Activated gamma-delta T cell treated with anti-CD3 and anti-CD28 coated beads, Interleukin-2, amount 50 U/mL, for 16 hours (primary cell): ENCODE data around the gene RHCG.

Experiments used
- DNase-seq: peaks from one replicate; pipeline ENCODE4 v3.0.0-alpha.2; 2020; ENCODE audit warnings: low read depth

The RHCG gene

GRCh38 chr15:89496155-89497098 lies at the start of gene RHCG:
RHCG (minus strand) TSS chr15:89496583; CDS start chr15:89496544, 39 bp downstream.
- DNase-seq, result no peak

GRCh38 chr15:89543389-89543788 lies 47.0 kb upstream of the RHCG start:
- no peak for DNase-seq

- no peak for DNase-seq
These were observed 46.0 kb upstream of the RHCG start for GRCh38 chr15:89542369-89542768.

GRCh38 chr15:89539027-89539426 lies 42.6 kb upstream of the RHCG start:
- DNase-seq, result no peak

- no peak for DNase-seq
These were observed 37.6 kb upstream of the RHCG start for GRCh38 chr15:89533861-89534544.

- DNase-seq, result no peak
These were observed 35.6 kb upstream of the RHCG start for GRCh38 chr15:89531796-89532537.

- DNase-seq, result no peak
These were observed 34.6 kb upstream of the RHCG start for GRCh38 chr15:89530976-89531375.

- DNase-seq, result no peak
These were observed 32.5 kb upstream of the RHCG start for GRCh38 chr15:89528757-89529352.

- DNase-seq, result no peak
These were observed 30.4 kb upstream of the RHCG start for GRCh38 chr15:89526601-89527441.

GRCh38 chr15:89526181-89526580 lies 29.8 kb upstream of the RHCG start:
- no peak for DNase-seq

- no peak for DNase-seq
These were observed 27.8 kb upstream of the RHCG start for GRCh38 chr15:89524184-89524583.

- DNase-seq, result no peak
These were observed 26.7 kb upstream of the RHCG start for GRCh38 chr15:89523101-89523500.

GRCh38 chr15:89521605-89522004 lies 25.2 kb upstream of the RHCG start:
- no peak for DNase-seq

- no peak for DNase-seq
These were observed 19.1 kb upstream of the RHCG start for GRCh38 chr15:89515477-89515876.

- DNase-seq, result no peak
These were observed 18.4 kb upstream of the RHCG start for GRCh38 chr15:89514596-89515406.

GRCh38 chr15:89514186-89514585 lies 17.8 kb upstream of the RHCG start:
- no peak for DNase-seq

- DNase-seq, result no peak
These were observed 16.9 kb upstream of the RHCG start for GRCh38 chr15:89513284-89513683.

GRCh38 chr15:89512631-89513030 lies 16.2 kb upstream of the RHCG start:
- DNase-seq, result no peak

- no peak for DNase-seq
These were observed 9.8 kb upstream of the RHCG start for GRCh38 chr15:89506026-89506686.

- no peak for DNase-seq
These were observed 7.8 kb upstream of the RHCG start for GRCh38 chr15:89504166-89504565.
